HG02623 (cell line): ENCODE results near the gene SPOCK1.

Experiments
- ATAC-seq: cut with Tn5 transposase; IDR thresholded peaks from one replicate; pipeline ENCODE4 v1.9.1; 2021; ENCODE audit warnings: moderate library complexity; ENCODE audit not compliant: unreplicated experiment

SPOCK1 gene

GRCh38 chr5:137333475-137333874, 165.7 kb downstream of the SPOCK1 start:
- no peak for ATAC-seq

GRCh38 chr5:137332296-137332695, 166.8 kb downstream of the SPOCK1 start:
- ATAC-seq = no peak

DNA sequence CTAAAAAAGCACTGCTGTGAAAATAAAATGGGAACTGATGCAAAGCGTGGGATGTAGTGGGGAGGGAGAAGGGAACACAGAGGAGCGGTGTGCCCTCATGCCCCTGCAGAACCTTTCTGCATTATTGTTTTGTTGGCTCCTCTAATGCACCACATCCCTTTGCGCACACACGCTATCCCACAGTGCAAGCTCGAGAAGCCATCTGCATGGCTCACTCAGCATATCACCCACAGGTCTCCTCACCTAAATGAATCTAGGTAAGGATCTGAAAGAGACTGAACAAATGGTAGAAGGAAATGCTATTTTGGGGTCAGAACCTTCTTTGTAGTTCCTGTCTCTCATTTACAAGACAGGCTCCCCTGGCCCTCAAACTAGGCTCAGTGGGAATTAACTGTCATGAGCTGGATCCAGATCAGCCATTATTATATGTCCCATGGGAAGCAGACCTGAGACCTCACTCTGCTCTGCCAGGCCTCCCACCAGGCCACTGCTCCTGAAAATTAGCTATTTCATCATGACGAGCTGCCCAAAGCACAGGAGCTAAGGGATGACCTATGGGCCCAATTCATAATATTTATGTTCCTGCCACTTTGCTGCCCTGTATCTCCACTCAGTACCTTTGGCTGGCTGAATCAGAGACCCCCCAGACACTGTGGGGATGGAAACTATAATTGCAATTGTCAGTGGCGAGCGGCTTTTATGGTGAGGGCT, 169.4 kb downstream of the SPOCK1 start:
- no peak for ATAC-seq

DNA sequence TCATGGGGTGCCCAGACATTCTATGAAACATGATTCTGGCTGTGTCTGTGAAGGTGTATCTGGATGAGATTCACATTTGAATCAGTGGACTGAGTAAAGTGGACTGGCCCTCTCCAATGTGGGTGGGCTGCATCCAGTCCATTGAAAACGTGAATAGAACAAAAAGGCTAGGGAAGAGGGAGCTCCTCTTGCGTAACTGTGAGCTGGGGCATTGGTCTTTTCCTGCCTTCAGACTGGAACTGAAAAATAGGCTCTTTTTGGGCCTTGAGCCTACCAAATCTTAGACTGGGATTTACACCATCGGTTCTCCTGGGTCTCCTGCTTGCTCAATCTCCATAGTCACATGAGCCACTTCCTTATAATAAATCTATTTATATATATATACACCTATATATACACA, 170.1 kb downstream of the SPOCK1 start:
- ATAC-seq = no peak

DNA sequence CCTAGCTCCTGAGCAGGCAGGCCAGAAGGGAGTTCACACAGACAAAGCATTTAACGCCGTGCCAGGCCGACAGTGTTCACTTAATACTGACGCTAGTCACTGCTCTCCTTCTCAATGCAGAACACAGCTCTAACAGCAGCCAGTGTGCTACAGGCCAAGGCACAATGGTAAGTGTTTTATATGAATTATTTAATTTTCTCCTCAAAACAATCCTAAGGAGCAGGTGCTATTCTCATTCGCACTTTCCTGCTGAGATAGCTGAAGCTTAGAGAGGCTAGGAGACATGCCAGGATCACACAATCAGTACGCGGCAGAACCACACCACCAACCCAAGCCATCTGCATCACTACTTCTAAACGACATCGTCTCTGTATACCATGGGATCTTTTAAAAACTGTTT, 170.7 kb downstream of the SPOCK1 start:
- ATAC-seq = no peak

DNA sequence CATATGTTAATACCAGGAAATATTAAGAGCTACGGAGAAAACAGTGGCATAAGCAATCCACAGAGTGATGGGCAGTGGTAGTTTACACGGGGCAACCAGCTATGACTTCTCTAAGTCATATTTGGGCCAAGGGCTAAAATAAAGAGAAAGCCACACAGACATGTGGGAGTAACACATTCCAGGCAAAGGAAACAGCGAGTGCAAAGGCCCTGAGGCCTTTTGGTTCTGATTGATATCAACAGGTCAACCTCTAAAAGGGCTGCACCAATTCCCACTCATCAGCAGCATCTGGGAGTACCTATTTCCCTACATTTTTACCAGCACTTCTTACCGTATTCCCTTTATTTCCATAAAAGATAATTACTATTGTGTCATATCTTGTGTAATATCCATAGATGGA, 173.4 kb downstream of the SPOCK1 start:
- no peak for ATAC-seq

DNA sequence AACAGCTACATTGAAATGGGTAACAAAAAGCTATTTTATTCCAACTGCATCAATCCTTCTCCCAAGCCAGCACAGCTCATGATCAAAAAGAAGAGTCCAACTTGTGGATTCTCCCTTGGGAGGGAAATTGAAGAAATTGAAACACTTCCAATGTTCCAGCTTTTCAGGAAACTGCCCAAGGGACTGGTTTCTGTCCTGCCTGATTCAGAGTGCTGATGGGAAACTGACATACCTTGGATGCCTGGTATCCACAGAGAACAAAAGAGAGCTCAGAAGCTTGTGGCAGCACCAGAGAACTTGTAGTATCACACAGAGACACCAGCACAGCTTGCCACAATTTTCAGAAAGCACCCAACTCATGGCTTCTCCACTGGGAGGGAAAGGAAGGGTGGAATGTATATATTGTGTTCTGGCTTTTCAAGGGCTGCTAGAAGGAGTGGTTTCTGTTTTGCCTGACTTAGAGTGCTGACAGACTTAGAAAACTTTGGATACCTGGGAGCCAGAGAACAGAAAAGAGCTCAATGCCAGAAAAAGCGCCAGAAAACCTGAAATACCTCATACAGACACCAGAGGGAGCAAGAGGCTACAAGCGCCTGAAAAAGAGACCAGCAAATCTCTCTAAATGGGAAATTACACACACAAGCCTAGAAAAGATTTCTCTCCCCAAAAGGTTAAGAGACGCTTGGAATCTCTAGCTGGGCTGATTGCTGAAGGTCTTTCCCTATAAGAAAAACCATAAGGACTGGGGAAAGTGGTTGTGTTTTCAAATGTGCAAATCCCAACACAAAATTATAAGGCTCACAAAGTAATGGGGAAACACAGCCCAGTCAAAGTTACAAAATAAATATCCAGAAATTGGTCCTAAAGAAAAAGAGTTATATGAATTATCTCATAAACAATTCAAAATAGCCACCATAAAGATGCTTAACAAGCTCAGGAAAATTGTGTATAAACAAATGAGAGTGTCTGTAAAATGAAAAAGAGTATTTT, 178.8 kb downstream of the SPOCK1 start:
- no peak for ATAC-seq

GRCh38 chr5:137318027-137318426, 181.1 kb downstream of the SPOCK1 start:
- no peak for ATAC-seq

DNA sequence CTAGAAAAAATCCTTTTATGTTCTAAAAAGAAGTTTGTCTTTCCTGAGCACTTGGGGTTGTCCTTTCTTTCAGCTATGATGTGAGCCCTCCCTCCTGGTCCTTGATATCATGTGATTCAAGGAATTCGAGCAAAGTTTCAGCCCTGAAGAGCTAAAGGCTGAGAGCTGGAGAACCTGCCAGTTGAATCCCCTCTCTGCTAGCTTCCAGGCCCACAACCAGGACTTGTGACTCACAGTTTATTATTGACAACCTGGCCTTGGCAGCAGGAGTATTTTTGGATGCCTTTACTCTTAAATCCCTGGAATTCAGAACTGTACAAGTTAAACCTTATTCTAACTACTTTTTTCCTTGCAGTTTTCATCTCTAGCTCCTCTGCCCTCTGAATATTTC, 182.8 kb downstream of the SPOCK1 start:
- ATAC-seq = no peak

- no peak for ATAC-seq
These were observed 183.4 kb downstream of the SPOCK1 start for GRCh38 chr5:137315534-137316345.

DNA sequence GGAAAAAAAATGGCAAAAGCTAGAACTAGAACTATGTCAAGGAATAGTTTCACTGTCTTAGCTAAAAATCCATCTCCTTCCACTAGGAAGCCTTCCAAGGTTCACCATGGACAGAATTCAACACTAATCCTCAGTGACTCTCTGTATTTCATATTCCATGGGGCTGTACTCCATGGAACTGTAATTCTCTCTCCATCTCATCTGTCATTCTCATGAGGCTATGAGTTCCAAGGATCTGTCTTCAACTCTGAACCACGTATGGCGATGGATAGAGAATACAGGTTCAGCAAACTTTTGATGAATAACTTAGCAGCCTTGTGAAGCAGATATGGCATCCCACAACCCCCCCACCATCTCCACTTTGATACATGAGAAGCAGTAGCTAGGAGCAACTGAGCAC, 184.0 kb downstream of the SPOCK1 start:
- no peak for ATAC-seq

GRCh38 chr5:137313526-137314175, 185.5 kb downstream of the SPOCK1 start:
- ATAC-seq = no peak

DNA sequence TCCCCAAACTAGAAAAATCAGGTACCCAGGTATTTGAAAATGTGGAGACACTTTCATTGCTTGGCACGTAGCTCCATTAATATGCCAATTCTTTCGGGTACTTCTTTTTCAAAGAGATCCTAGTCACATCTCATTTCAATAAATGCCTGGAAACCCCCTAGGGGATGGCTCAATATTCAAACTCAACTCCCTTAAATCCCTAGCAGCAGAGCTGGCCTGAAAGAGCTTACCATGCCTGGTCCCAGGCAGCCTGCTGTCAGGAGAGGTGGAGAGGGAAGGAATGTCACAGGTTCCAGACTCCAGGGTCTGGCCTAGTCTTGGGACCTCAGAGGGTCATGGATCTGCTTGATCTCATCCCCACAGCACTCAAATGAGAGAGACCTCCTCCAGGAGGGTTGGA, 187.1 kb downstream of the SPOCK1 start:
- no peak for ATAC-seq

DNA sequence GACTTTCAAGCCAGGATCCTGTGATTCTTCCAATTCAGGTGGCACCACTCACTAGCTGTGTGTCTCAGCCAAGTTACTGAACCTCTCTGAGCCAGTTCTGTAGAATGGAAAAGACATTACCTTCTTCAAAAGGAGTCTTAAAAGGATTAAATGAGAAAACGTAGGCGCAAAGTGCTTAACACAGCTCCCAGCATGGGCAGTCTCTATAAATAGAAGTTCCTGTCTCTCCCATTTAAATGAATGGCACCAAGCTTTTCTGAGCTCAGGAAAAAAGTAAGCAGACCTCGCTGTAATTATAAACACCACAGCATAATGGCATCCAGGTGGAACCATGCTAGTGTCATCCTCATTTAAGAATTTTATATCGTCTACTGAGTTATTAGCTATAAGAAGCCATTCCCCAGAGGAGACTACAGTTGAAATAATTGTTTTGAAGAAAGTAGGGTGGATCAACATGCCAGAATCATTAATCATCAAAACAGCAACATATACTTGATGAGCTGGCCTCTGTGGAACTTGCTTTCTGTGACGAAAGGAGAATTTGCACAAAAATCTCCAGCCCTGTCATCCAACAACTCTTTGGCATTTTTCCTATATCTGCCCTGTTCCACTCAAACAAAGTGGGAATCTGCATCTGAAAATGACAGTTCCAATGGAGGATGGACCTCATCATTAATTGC, 188.9 kb downstream of the SPOCK1 start:
- no peak for ATAC-seq

- ATAC-seq = no peak
These were observed 189.8 kb downstream of the SPOCK1 start for GRCh38 chr5:137309290-137309689.

GRCh38 chr5:137308311-137308710, 190.8 kb downstream of the SPOCK1 start:
- no peak for ATAC-seq

DNA sequence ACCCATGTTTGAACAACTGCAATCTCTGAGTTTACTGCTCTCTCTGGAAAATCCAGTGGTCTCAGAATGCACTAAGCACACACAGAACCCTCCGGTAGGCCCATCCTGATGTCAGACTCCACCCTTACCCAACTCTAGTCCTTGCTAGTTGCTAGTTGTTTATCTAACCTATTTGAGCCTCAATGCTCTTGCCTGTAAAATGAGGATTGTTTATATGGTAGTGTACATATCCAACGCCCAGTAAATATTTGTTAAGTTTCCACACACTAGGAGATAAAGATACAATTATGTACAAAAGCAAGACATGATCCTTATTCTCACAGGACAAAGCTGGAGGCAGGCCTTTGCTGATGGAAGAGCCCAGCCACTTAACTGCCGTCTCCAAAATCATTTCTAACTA, 192.2 kb downstream of the SPOCK1 start:
- no peak for ATAC-seq

DNA sequence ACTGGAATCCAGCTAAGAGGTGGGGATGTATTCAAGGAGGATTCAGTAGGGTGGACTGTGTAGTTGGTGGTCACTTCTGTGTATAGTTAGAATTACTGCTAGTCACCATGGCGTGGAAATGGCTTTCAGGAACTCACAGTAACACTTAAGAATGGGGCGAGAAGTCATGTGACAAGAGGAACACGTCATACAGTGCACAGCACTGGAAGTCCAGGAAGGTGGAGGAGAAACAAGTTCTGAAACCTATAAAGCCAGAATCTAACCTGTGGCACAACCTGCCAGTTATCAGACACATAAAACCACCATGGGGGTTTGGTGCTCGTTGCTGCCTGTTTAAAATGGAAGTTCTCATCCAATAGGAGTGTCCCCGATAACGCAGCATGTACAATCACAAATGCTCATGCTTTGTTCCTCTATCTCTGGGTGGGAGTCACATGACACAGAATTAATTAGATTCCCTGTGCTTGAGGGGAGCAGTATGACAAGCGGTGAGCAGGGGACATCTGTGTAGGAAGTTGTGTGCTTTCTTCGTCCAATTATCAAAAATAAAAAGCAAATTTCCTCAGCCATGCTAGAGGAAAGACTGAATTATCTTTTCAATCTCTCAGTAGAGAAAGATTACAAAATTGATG, 193.0 kb downstream of the SPOCK1 start:
- ATAC-seq = no peak

DNA sequence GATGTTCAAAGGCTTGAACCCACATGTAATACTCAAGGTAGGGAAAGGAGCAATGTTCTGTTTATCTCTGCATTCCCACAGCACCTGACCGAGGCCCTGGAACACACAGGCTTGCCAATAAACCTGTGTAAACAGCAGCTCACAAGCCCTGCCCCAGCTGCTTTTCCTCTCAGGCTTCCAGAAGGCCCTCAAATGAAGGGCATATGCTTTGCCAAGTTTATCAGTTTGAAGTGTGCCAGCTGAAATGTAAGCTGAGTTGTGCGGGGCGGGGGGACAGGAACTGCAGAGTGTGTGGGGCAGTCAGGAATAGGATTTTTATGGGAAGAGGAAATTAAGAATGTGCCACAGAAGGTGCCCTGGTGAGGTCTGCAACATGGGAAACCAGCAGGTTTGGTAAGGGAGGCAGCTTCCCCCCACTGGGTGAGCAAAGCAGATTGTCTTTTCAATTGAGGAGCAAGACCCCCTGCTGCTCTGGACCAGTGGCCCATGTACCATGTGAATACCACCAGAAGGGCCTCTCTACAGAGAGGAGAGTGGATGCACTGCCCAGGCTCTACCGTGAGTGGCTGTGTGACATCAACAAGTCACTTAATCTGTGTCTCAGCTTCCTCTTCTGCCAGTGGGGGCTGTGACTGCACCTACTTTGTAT, 194.8 kb downstream of the SPOCK1 start:
- no peak for ATAC-seq
